C4-2B (cell line): ENCODE results near the gene GTPBP6.

Experiments
- H3K27ac ChIP-seq: fragments of 450-650 bp; 2 replicates; pipeline ENCODE4 v1.5.1; 2017
- CTCF ChIP-seq: fragments of 450-650 bp; conservative IDR thresholded peaks from 2 replicates; pipeline ENCODE4 v1.5.1; 2017; ENCODE audit warnings: mild to moderate bottlenecking
- ZFX ChIP-seq: fragments of 450-650 bp; IDR thresholded peaks from 2 replicates; pipeline ENCODE4 v1.6.1; 2017

Gene GTPBP6

GRCh38 chrX:275967-276580, 42.5 kb downstream of the GTPBP6 start:
- H3K27ac ChIP-seq, result peak overlapping the region; percentile 98
- TF ChIP-seq CTCF, result no peak
- TF ChIP-seq ZFX, result no peak

GRCh38 chrX:275476-275966, 43.1 kb downstream of the GTPBP6 start:
- TF ChIP-seq ZFX (no peak), CTCF (no peak)
- peak overlapping the region; percentile 98 for H3K27ac ChIP-seq

- TF ChIP-seq CTCF (no peak), ZFX (no peak)
- H3K27ac ChIP-seq, result no peak overlapping the region
Measured at GRCh38 chrX:274904-275475, 43.6 kb downstream of the GTPBP6 start.

- no peak overlapping the region for H3K27ac ChIP-seq
- TF ChIP-seq CTCF (no peak), ZFX (no peak)
Measured at GRCh38 chrX:270848-271367, 47.7 kb downstream of the GTPBP6 start.

GRCh38 chrX:267771-268261, 50.8 kb downstream of the GTPBP6 start:
- H3K27ac ChIP-seq, result no peak overlapping the region

GRCh38 chrX:265502-265901, 53.1 kb downstream of the GTPBP6 start:
- no peak overlapping the region for H3K27ac ChIP-seq
- TF ChIP-seq CTCF, result no peak
- no peak for TF ChIP-seq ZFX

More at GRCh38 chrX:267771-268261, 50.8 kb downstream of the GTPBP6 start:
- TF ChIP-seq ZFX (no peak), CTCF (no peak)
